ENCODE data around the gene CHURC1. TPM values are rescaled to one million over a fixed set of nuclear protein-coding genes. Genes with fewer than 3 reads are reported as not detected.
"Not testable (repeated sequence)": the region's sequence is repeated elsewhere in the genome, so short reads cannot be mapped to it uniquely, and the experiment has no call there.

The CHURC1 gene
- total and polyA plus RNA-seq, 11 donors = 51.0 to 106 (median 72.3) TPM

- Histone ChIP-seq H3K9me3 (no peaks in the 10 kb centered on the region), H3K27ac (no peak overlapping the region), H3K4me1 (no peaks in the 10 kb centered on the region), H3K4me3 (no peak overlapping the region), H3K36me3 (no peaks in the 10 kb centered on the region), H3K27me3 (peaks cover 0 to 11% (median 0%) of the 10 kb centered on the region in 9 donors)
- 56 to 76% (median 65%) methylated on average over 1 of the region's 1 CpG for WGBS, 4 donors
- ATAC-seq (no peak), DNase-seq (no peak)
- no peak for TF ChIP-seq CTCF (IDR thresholded peaks at IDR 0.05)
- no peak for TF ChIP-seq POLR2A (IDR thresholded peaks at IDR 0.05)
- intact Hi-C loops (cut with DNase I) = loop anchor here in 4 of 10 donors (5.0 to 10.0 kb wide), 2 partner anchors 225 to 233 kb away; no protein-coding TSS in a partner anchor
Measured at GRCh38 chr14:64899958-64900357, 14.3 kb upstream of the CHURC1 start.

- Histone ChIP-seq H3K27ac (no peak overlapping the region), H3K4me1 (no peaks in the 10 kb centered on the region), H3K27me3 (peaks cover 0 to 3% (median 0%) of the 10 kb centered on the region in 9 donors), H3K9me3 (no peaks in the 10 kb centered on the region), H3K4me3 (no peak overlapping the region), H3K36me3 (no peaks in the 10 kb centered on the region)
- intact Hi-C loops (cut with DNase I) = loop anchor here in 1 of 10 donors (10.0 kb wide), 1 partner anchor 231 kb away; no protein-coding TSS in a partner anchor
- no peak for TF ChIP-seq CTCF (IDR thresholded peaks at IDR 0.05)
- TF ChIP-seq POLR2A (IDR thresholded peaks at IDR 0.05) = no peak
- 75 to 80% (median 77%) methylated on average over 6 of the region's 6 CpGs for WGBS, 4 donors
- ATAC-seq = no peak
- DNase-seq = no peak
Measured at GRCh38 chr14:64906022-64906421, 8.2 kb upstream of the CHURC1 start.

- Histone ChIP-seq H3K9me3 (no peaks in the 10 kb centered on the region), H3K27ac (no peak overlapping the region), H3K4me1 (peaks cover 0 to 21% (median 13%) of the 10 kb centered on the region in 12 donors), H3K36me3 (no peaks in the 10 kb centered on the region), H3K4me3 (no peak overlapping the region), H3K27me3 (no peaks in the 10 kb centered on the region)
- TF ChIP-seq POLR2A (IDR thresholded peaks at IDR 0.05) = no peak
- peak; percentile 5 to 53 (median 38) for TF ChIP-seq CTCF (IDR thresholded peaks at IDR 0.05)
- 15 to 26% (median 23%) methylated on average over 3 of the region's 3 CpGs for WGBS, 4 donors
- DNase-seq (no peak), ATAC-seq (no peak)
- intact Hi-C loops (cut with DNase I) = loop anchor here in 4 of 10 donors (5.0 to 10.0 kb wide), 2 partner anchors 71 to 74 kb away; partner anchors contain the start of gene FNTB (in 3 of the 4)
Measured at GRCh38 chr14:64910847-64911495, 3.3 kb upstream of the CHURC1 start.

- WGBS, 4 donors = 0 to 90% (median 27%) methylated on average over 1 of the region's 1 CpG
- Histone ChIP-seq H3K4me1 (peaks cover 0 to 26% (median 16%) of the 10 kb centered on the region in 12 donors), H3K9me3 (no peaks in the 10 kb centered on the region), H3K27ac (peak overlapping the region in 2 of 12 donors; percentile 5 to 13), H3K4me3 (no peak overlapping the region), H3K27me3 (no peaks in the 10 kb centered on the region), H3K36me3 (no peaks in the 10 kb centered on the region)
- ATAC-seq = no peak
- intact Hi-C loops (cut with DNase I) = loop anchor here in 4 of 10 donors (5.0 to 10.0 kb wide), 2 partner anchors 70 to 73 kb away; partner anchors contain the start of gene FNTB (in 3 of the 4)
- no peak for DNase-seq
- no peak for TF ChIP-seq POLR2A (IDR thresholded peaks at IDR 0.05)
- TF ChIP-seq CTCF (IDR thresholded peaks at IDR 0.05) = no peak
Measured at GRCh38 chr14:64912261-64912660, 2.0 kb upstream of the CHURC1 start.

- H3K4me3 ChIP-seq = peak overlapping the region in 7 of 12 donors; percentile 68 to 100 (median 85)
- intact Hi-C loops (cut with DNase I) = loop anchor here in 4 of 10 donors (5.0 to 10.0 kb wide), 2 partner anchors 69 to 71 kb away; partner anchors contain the start of gene FNTB (in 3 of the 4)
- H3K27me3 ChIP-seq, H3K36me3 ChIP-seq, H3K9me3 ChIP-seq, ATAC-seq, DNase-seq: not testable (repeated sequence)
- H3K27ac ChIP-seq = peak overlapping the region in 6 of 12 donors; percentile 85 to 98 (median 94)
- 28 to 77% (median 63%) methylated on average over 4 to 5 of the region's 5 CpGs for WGBS, 4 donors
- H3K4me1 ChIP-seq = peaks cover 0 to 37% (median 24%) of the 10 kb centered on the region in 12 donors
Measured at GRCh38 chr14:64913477-64913876, 778 bp upstream of the CHURC1 start.
